ENCODE results near the gene ZNF487.
"Not testable (repeated sequence)": the region's sequence is repeated elsewhere in the genome, so short reads cannot be mapped to it uniquely, and the experiment has no call there.

ZNF487 gene

DNA sequence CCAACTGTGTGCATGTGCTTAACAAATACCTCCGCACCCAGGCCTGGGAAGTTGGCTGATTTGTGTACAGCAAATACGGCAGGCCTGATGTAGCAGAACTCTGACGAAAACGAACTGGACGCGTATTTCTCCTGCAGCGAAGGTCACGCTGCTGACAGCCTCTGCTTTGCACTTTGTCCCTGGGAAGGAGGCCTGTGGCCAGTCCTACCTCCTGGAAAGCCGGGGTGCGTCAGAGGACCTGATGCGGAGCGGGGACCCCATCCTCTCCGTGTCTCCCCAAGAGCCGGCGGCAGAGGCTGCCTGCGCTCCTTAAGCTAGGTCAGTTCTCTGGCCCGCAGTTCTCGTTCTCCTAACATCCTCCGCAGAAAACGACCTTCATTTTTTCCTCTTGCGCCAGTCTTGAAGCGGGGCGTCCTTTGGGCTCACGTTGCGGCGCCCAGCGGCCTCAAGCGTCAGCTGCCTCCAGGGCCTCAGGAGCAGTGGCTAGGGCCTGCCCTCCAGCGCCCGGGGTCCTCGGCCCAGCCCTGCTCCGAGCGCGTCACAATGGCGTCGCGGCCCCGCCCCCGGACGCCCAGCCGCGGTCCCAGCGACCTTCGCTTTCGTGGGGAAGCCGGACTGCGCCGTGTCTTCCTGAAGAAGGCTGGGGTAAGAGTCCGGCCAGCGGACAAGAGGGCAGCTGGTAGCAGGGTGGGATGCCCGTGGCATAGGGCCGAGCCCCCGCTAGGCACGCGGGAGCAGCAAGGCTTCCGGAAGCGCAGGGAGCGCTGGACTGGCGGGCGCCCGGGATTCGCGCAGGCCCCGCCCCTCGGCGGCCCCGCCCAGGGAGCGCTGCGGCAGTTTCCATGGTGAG, at the start of gene ZNF487:
TSS of gene ZNF487 (plus strand) at position 821 of the 850 bp plus-strand sequence. CDS start 38,703 bp downstream, outside the sequence.
- DNase-seq, result peak; percentile 78 to 80

GRCh38 chr10:43387678-43388032, 49.3 kb upstream of the ZNF487 start:
- no peak for DNase-seq

DNA sequence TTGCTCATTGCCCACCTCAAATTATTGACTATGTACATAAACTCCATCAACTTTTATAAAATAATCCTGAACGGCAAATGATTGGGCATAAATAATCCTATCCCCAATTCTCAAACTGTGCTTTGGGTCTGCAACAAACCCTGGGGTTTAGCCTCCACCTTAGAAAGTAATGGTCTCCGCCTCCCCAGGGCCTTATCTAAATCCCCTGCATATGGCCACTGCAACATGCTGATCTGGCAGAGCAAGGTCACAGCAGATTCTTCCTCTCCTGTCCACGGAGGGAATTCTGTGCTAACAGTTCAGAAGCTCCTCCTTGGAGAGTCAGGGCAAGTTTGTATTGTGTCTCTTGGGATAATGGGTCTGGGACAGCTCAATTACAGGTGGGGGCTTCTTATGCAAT, 47.0 kb upstream of the ZNF487 start:
- no peak for DNase-seq

DNA sequence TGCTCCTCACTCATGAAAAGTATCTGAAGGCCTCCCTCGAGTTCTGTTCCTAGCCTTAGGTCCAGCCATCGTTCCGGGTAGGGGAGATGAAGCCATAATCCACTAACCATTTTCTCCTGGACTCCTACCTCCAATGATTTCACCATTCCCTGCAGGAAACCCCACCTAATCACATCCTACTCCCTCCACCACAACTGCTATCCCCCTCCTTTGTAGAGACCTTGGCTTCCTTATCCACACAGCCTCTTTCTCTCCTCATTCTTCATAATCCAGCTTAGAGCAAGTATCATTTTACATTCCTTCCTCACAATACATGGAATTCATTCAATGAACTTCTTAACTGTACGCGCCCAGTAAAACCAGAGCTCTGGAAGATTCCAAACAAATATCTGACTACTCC, 46.6 kb upstream of the ZNF487 start:
- no peak for DNase-seq

- no peak for DNase-seq
Observed at GRCh38 chr10:43390759-43391158, 46.2 kb upstream of the ZNF487 start.

DNA sequence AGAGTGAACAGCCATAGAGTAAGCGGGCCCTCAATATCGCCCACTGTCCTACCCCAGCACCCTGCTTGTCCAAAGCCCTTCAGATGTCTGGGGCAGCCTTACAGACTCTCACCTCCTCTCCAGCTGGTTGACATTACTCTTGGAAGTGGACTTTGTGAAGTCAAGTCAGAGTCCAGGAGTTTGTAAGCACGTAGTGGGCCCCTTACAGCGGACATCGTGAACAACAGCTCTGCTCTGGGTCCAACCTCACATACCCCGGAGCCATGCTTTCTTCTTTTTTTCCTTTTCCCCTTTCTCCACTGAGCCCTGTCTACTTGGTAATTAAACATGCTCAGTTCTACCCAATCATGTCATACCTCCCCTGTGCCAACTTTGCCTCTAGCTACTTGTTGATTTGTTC, 45.4 kb upstream of the ZNF487 start:
- DNase-seq, result no peak

GRCh38 chr10:43392748-43393147, 44.2 kb upstream of the ZNF487 start:
- no peak for DNase-seq

DNA sequence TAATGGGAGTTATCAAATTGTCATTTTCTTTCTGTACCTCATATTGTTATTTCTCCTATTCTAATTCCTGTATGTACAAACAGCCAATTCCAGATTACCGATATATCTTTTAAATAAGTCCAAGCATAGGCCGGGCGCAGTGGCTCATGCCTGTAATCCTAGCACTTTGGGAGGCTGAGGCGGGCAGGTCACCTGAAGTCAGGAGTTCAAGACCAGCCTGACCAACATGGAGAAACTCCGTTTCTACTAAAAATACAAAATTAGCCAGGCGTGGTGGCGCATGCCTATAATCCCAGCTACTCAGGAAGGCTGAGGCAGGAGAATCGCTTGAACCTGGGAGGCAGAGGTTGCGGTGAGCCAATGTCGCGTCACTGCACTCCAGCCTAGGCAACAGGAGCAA, 43.7 kb upstream of the ZNF487 start:
- DNase-seq, result not testable (repeated sequence)

DNA sequence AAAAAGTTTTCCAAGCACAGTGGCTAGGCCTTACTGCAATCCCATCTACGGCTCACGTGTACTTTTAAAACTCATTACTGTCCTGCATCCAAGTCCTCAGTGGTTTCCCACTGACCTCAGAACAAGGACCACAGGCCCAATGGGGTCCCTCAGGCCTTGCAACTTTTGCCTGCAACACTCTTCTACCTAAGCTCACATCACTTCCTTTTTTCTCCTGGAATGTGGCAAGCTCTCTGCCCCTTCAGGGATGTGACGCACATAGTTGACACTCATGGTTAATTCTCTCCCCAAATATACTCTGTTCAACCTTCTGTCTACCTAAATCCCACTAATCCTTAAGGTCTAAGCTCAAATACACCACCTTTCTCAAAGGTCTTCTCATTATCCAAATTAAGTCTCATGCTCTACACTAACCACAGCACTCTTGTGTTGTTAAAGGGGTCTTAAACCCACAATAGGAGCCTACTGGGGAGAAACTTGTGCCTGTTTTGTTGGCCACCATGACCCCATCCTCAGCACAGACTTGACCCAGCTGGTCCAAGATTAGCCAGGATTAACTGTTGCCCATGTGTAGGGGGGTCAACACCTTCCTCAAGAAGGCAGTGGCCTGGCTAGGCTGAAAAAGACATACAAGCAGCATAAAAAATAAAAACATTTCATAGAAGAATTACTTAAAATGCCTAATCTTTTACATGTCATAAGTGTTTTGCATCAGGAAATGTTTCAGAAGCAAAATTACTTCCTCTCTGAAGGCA, 43.1 kb upstream of the ZNF487 start:
- DNase-seq, result no peak

DNA sequence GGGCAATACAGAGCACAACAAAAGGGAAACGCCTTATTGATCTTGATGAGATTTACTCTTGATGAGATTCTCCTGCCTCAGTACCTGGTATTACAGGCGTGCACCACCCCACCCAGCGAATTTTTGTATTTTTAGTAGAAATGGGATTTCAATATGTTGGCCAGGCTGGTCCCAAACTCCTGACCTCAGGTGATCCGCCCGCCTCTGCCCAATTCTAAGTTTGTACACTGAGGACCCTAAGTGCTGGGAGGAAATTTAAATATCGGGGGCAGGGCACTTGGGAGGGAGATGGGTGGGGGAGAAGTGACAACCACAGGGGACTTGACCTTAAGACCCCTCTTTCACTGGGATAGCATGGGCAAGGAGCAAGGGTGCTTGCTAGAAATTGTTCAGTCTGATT, 42.0 kb upstream of the ZNF487 start:
- no peak for DNase-seq

- peak in 1 of 2 donors; percentile 36 for DNase-seq
Observed at GRCh38 chr10:43395571-43396060, 41.3 kb upstream of the ZNF487 start.

- DNase-seq, result peak; percentile 59
Observed at GRCh38 chr10:43396061-43396927, 40.6 kb upstream of the ZNF487 start.

GRCh38 chr10:43396928-43397624, 39.8 kb upstream of the ZNF487 start:
- peak; percentile 51 to 66 for DNase-seq

DNA sequence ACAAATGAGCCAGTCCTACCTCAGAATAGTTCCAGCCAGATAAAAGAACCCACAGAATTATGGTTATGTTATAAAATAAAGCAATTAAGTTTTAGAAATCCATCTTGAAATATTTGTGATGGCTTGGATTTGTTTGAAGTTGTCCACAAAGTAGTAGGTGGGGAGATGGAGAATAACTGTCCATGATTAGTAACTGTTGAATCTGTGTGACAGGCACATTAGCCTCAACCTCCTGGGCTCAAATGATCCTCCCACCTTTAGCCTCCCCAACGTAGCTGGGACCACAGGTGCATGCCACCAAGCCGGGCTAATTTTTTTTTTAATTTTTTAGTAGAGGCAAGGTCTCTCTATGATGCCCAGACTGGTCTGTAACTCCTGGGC, 38.0 kb upstream of the ZNF487 start:
- no peak for DNase-seq

DNA sequence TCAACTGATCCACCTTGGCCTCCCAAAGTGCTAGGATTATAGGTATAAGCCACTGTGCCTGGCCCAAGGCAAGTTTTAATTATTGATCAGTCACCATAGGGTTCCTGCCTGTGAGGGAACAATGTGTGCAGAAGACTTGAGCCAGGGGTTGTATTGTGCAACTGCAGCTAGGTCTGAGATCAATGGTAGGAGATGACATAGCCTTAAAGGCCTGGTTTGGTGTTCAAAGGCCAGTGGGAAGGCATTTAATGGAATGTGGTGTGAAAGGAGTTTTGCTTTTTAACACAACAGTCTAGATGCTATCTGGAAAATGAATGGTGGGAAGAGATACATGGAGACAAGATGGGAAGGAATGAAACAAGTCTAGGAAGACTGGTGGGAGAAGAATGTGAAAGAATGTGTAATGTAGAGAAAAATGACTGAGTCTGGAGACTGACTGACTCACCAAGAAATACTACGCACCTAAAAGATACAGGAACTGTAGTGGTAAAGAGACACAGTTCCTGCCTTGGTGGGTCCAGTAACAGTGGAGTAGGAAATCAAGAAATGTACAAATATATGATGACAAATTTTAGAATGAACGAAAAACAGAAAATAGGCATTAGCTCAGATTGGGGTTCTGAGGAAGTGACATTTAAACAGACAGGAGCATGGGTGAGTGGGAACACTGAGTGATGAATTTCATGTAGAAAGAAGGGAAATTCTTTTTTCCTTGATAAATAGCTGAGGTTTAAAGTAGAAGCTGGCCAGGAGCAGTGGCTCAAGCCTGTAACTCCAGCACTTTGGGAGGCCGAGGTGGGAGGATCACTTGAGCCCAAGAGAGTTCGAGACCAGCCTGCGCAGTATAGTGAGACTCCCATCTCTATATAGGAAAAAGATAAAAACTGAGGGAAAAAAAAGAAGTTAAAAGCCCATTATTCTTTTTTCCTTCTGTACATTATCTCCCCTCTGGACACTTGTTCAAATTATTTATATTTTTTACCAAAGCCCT, 37.3 kb upstream of the ZNF487 start:
- no peak for DNase-seq

- no peak for DNase-seq
Observed at GRCh38 chr10:43401627-43402026, 35.3 kb upstream of the ZNF487 start.

- no peak for DNase-seq
Observed at GRCh38 chr10:43402176-43402575, 34.7 kb upstream of the ZNF487 start.

DNA sequence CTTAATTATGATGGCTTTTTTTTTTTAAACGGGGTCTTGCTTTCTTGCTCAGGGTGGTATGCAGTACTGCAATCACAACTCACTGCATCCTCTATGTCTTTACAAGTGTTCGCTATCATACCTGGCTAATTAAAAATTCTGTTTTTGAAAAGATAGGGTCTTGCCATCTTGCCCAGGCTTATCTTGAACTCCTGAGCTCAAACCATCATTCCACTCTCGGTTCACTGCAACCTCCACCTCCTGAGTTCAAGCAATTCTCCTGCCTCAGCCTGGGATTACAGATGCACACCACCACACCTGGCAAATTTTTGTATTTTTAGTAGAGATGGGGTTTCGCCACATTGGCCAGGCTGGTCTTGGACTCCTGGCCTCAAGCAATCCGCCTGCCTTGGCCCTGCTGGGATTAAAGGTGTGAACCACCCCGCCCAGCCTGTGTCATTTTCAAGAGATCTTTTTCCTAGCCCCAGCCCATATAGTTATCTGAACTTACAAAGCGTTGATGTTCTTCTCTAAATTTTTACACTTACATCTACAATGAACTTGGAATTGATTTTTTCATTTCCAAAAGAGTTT, 33.9 kb upstream of the ZNF487 start:
- no peak for DNase-seq

DNA sequence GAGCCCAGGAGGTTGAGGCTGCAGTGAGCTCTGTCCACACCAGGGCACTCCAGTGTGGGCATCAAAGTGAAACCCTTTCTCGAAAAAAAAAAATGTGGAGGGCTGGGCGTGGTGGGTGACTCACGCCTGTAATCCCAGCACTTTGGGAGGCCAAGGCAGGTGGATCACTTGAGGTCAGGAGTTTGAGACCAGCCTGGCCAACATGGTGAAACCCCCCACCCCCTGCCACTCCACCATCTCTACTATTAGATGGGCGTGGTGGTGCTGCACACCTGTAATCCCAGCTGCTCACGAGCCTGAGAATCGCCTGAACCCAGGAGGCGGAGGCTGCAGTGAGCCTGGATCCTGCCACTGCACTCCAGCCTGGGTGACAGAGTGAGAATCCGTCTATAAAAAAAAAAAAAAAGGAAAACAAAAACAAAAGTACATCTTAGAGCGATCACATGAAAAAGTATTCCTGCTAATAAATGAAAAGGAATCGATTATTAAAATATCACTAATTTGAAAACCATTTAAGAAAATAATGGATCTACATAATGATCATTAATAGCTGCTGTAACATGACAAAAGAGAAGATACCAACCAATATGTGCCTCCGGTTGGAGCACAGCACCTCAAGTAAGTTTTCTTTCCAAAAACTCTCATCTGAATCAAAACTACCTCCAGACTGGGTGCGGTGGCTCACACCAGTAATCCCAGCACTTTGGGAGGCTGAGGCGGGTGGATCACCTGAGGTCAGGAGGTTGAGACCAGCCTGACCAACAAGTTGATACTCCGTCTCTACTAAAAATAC, 32.8 kb upstream of the ZNF487 start:
- no peak for DNase-seq

DNA sequence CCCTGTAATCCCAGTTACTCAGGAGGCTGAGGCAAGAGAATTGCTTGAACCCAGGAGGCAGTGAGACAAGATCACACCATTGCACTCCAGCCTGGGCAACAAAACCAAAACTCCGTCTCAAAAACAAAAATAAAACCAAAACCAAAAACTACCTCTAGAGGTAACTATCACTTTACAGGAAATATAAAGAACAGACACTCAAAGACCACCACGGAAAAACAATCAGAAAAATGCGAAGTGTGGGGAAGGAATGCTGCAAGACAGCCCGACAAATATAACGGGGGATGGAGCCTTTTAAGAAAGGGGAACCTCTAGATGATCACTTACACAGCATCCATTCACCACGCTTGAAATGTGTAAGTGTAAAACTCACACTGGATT, 32.2 kb upstream of the ZNF487 start:
- DNase-seq, result no peak

Measured in activated CD4-positive, alpha-beta T cell treated with anti-CD3 and anti-CD28 coated beads for 4 hours (primary cell).